BJ (cell line): ENCODE data around the gene DLX6. TPM values are rescaled to one million over a fixed set of nuclear protein-coding genes. Genes with fewer than 3 reads are reported as not detected.

ENCODE experiments used
- CTCF ChIA-PET: fragments of 350-600 bp; formaldehyde crosslinking; extraction: SDS; loops from one replicate; lab custom pipeline; 2021; ENCODE audit warnings: antibody characterized with exemption, inconsistent platforms; lab: Yijun Ruan, JAX
- POLR2A ChIA-PET: fragments of 300-600 bp; sonication (Branson Sonifier 250); formaldehyde crosslinking; extraction: SDS; loops from one replicate; lab custom pipeline; 2021; ENCODE audit warnings: antibody characterized with exemption; lab: Charles Lee
- DNase-seq: peaks from one replicate; pipeline ENCODE4 v3.0.0-alpha.2; 2011; ENCODE audit warnings: low read depth
- H3K27me3 ChIP-seq: 2 replicates; pipeline ENCODE4 v1.6.0; 2011; ENCODE audit warnings: low read length; ENCODE audit not compliant: control insufficient read depth, insufficient read depth
- H3K36me3 ChIP-seq: 2 replicates; pipeline ENCODE4 v1.5.1; 2011; ENCODE audit warnings: low read length; ENCODE audit not compliant: control insufficient read depth, insufficient read depth
- H3K4me3 ChIP-seq: 2 replicates; pipeline ENCODE4 v1.5.1; 2011; ENCODE audit warnings: low read depth, mild to moderate bottlenecking, control low read depth, low read length
- polyA minus RNA-seq: library from RNA; depleted of rRNA, polyadenylated mRNA; stranded (reverse); fragments of >200 nt; gene quantifications from 2 replicates; pipeline ENCODE4 v1.2.3, GENCODE V29; 2011; rRNA and poly(A)+ RNA removed
- polyA plus RNA-seq: library from polyadenylated mRNA; depleted of rRNA; stranded (reverse); fragments of >200 nt; gene quantifications from 2 replicates; pipeline ENCODE4 v1.2.3, GENCODE V29; 2011; rRNA removed
- TF ChIP-seq, protein P1 (sequence below): IDR thresholded peaks from 2 replicates; pipeline ENCODE4 v1.5.1; 2011; ENCODE audit warnings: low read depth, mild to moderate bottlenecking, control low read depth, inconsistent platforms, low read length, moderate library complexity; ENCODE audit not compliant: insufficient read depth

The DLX6 gene
- polyA plus RNA-seq (not detected in 2 replicates), polyA minus RNA-seq (not detected in 2 replicates)

DNA sequence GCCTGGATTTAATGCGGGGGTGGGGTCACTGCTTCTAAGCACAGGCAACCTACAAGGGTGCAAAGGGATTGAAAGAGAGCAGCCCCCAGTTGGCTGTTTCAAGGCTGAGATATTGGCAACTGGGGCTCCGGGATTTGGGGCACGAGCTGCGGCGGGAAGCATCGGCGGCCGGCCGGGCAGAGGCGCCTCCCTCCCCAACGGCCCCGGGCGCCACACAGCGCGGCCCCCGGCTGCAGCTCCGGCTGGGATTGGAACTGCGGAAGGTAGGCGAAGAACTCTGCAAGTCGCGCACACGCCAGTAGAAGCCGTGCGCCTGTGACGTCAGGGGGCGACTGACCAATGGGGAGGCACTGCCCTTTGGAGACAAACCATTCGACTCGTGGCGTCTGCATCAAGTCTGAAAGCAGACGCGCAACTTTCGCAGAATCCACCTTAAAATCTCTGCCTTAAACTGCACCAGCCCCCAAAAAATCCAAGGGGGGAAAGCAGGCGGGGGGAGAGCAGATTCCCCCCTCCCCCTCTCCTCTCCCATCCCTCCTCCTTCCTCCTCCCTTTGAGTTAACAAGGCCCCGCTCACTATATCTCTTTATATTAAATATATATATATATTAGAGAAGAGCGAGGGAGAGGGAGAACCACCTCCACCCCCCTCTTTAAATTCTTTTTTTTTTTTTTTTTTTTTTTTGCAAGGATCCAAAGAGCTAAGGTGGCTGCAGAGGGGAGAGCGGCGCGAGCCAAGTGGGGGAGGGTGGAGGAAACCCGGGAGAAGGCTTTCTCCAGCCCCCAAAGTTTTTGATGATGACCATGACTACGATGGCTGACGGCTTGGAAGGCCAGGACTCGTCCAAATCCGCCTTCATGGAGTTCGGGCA lies at the start of gene DLX6:
Gene DLX6 (plus strand): TSS at position 371 of the 872 bp plus-strand sequence. CDS start 425 bp downstream, at position 796.
- Histone ChIP-seq H3K4me3 (peak within 1 kb of the TSS; percentile 35), H3K36me3 (no peaks in the 10 kb centered on the region), H3K27me3 (peaks cover 30% of the 10 kb centered on the region)
- TF ChIP-seq, protein P1, sequence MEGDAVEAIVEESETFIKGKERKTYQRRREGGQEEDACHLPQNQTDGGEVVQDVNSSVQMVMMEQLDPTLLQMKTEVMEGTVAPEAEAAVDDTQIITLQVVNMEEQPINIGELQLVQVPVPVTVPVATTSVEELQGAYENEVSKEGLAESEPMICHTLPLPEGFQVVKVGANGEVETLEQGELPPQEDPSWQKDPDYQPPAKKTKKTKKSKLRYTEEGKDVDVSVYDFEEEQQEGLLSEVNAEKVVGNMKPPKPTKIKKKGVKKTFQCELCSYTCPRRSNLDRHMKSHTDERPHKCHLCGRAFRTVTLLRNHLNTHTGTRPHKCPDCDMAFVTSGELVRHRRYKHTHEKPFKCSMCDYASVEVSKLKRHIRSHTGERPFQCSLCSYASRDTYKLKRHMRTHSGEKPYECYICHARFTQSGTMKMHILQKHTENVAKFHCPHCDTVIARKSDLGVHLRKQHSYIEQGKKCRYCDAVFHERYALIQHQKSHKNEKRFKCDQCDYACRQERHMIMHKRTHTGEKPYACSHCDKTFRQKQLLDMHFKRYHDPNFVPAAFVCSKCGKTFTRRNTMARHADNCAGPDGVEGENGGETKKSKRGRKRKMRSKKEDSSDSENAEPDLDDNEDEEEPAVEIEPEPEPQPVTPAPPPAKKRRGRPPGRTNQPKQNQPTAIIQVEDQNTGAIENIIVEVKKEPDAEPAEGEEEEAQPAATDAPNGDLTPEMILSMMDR = no peak
- CTCF ChIA-PET = interaction anchor here (0.7 to 1.1 kb wide), 2 partner anchors 19 to 148 kb away, joined by 3 read pairs; partner anchors contain the start of gene DLX5
- no peak for DNase-seq
- POLR2A ChIA-PET = no interaction called here

DNA sequence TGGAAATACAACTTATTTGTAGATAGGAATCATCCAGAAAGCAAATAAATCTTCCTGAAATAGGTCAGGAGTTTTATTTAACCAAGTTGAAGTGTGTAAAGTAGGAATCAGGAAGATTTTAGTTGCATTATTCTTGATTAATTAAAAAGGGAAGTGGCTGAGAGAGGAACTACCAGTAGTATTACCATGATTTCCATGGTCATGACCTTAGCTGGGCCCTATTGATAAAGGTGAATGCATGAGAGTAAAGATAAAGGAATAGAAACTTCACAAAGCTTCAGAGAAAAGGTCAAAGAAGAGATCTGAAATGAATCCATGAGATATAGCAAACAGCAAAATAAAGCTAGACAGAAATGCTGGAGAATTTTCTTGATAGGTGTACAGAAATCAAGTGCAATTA lies 46.2 kb upstream of the DLX6 start:
- Histone ChIP-seq H3K27me3 (no peaks in the 10 kb centered on the region; the same call in 1 of the 2 replicates), H3K4me3 (no peak overlapping the region), H3K36me3 (no peaks in the 10 kb centered on the region)
- no peak for DNase-seq
- ChIA-PET CTCF (no interaction called here), POLR2A (no interaction called here)
- TF ChIP-seq, protein P1 = no peak

DNA sequence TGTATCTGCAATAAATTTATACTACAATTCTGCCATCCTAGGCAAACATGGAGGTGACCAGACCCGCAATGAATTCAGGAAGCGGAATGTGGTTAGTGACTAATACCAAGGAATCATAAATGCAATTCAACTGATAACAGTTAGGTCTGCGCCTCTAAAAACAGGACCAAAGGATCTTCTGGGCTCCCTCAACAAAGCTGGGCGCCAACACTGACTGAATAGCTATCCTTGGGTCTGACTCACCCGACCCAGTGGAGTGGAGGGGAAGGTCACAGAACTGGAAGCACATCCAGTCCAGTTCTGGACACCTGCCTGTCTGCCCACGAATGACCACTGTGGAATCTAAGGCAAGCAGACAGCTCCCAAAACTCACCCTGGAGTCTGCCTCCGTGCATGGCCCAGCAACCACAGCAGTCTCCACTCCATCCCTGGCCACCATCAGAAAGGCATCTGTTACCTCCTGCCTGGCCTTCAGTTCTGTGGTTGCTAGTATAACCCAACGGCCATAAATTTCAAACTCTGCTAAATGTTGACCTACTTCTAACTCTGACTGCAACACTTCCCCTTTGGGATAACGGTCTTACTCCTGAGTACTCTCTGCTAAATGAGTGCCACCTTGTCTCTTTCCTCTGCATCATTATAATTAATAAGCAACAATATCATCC lies 43.0 kb upstream of the DLX6 start:
- no peak for DNase-seq
- Histone ChIP-seq H3K4me3 (no peak overlapping the region), H3K27me3 (no peaks in the 10 kb centered on the region; the same call in 1 of the 2 replicates), H3K36me3 (no peaks in the 10 kb centered on the region)
- TF ChIP-seq, protein P1 = no peak
- ChIA-PET POLR2A (no interaction called here), CTCF (no interaction called here)

DNA sequence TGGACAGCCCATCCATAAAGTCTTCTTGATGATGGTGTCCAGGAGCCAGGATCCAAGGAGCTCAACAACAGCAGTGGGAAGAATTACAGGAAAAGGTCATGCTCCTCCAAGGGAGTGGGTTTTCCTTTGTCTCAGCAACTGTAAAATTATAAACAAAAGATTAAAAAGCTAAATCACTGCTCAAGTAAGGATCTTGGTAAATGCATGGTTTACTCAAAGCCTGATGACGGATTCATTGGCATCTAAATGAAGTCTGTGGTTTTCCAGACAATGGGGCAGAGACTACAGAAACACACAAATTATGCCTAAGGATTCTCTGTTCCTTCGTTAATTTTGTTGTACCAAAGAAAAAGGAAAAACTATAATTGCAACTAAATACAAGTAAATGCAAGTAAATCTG lies 36.4 kb upstream of the DLX6 start:
- CTCF ChIA-PET = no interaction called here
- no peaks in the 10 kb centered on the region for H3K27me3 ChIP-seq
- no peak for DNase-seq
- H3K4me3 ChIP-seq = no peak overlapping the region
- TF ChIP-seq, protein P1 = no peak
- POLR2A ChIA-PET = no interaction called here
- H3K36me3 ChIP-seq = no peaks in the 10 kb centered on the region

DNA sequence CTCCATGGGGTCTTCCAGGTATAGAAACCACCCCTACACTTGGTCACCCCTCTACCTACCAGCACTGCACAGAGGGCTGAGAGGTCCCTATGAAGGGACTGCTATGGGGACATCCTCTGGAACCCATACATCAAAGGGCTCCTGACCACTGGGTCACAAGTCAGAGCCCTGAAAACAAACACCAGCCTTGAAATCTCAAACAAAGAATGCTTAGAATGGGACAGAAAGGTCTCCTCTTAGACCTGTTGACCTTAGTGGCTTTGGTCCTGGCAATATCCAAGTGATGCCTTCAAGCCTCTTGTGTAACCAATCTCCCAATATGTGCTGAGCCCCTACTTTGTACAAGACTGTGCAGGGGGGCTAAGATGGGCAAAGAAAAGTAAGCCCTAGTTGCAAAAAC lies 34.6 kb upstream of the DLX6 start:
- ChIA-PET CTCF (interaction anchor here (0.6 kb wide), 1 partner anchor 99 kb away, joined by 3 read pairs; no protein-coding TSS in a partner anchor), POLR2A (no interaction called here)
- H3K36me3 ChIP-seq = no peaks in the 10 kb centered on the region
- H3K27me3 ChIP-seq = no peaks in the 10 kb centered on the region
- H3K4me3 ChIP-seq = no peak overlapping the region
- TF ChIP-seq, protein P1 = no peak
- DNase-seq = no peak
